Spleen (tissue), 11 donors: ENCODE measurements around the gene PPP5C. TPM values are rescaled to one million over a fixed set of nuclear protein-coding genes. Genes with fewer than 3 reads are reported as not detected.
"Not testable (repeated sequence)": the region's sequence is repeated elsewhere in the genome, so short reads cannot be mapped to it uniquely, and the experiment has no call there.

ENCODE experiments used
- DNase-seq: peaks from one replicate; pipeline ENCODE4 v3.0.0-alpha.2; 2020
- H3K27ac ChIP-seq, 8 donors: fragments of 200-600 bp; sonication (generic) in 7 of 8; 1 replicate in 4 of 8; 2 replicates in 4 of 8; pipeline versions ENCODE4 v1.5.0 to v1.8.0; 2016 to 2021; ENCODE audit warnings: inconsistent platforms in 4 of 8, mild to moderate bottlenecking in 4 of 8, moderate library complexity in 1 of 8
- H3K27me3 ChIP-seq, 7 donors: fragments of 200-600 bp; sonication (generic) in 6 of 7; replicated peaks in 1 of 7; 1 replicate in 4 of 7; 2 replicates in 3 of 7; pipeline versions ENCODE4 v1.5.0 to v1.8.0; 2016 to 2021; ENCODE audit warnings: inconsistent platforms in 3 of 7, mild to moderate bottlenecking in 1 of 7
- H3K36me3 ChIP-seq, 6 donors: fragments of 200-600 bp; sonication (generic) in 5 of 6; 1 replicate in 4 of 6; 2 replicates in 2 of 6; pipeline versions ENCODE4 v1.5.0 to v1.8.0; 2016 to 2021; ENCODE audit warnings: inconsistent platforms in 2 of 6
- H3K4me1 ChIP-seq, 6 donors: fragments of 200-600 bp; sonication (generic) in 5 of 6; 1 replicate in 3 of 6; 2 replicates in 3 of 6; pipeline versions ENCODE4 v1.5.0 to v1.8.0; 2016 to 2021; ENCODE audit warnings: inconsistent platforms in 3 of 6
- H3K4me3 ChIP-seq, 8 donors: fragments of 200-600 bp; sonication (generic) in 7 of 8; 1 replicate in 4 of 8; 2 replicates in 4 of 8; pipeline versions ENCODE4 v1.5.0 to v1.8.0; 2016 to 2021; ENCODE audit warnings: inconsistent platforms in 4 of 8, mild to moderate bottlenecking in 4 of 8, moderate library complexity in 2 of 8
- H3K9me3 ChIP-seq, 8 donors: fragments of 200-600 bp; sonication (generic) in 7 of 8; 1 replicate in 4 of 8; 2 replicates in 4 of 8; pipeline versions ENCODE4 v1.5.0 to v1.8.0; 2016 to 2021; ENCODE audit warnings: inconsistent platforms in 4 of 8
- POLR2A ChIP-seq, 3 donors: fragments of 450-650 bp; IDR thresholded peaks; one replicate each; pipeline ENCODE4 v1.5.1; 2017; ENCODE audit warnings: antibody characterized with exemption in 3 of 3, mild to moderate bottlenecking in 1 of 3
- POLR2AphosphoS5 ChIP-seq, 3 donors: sonication (generic); formaldehyde crosslinking; IDR thresholded peaks; one replicate each; pipeline ENCODE4 v1.5.1; 2017; ENCODE audit warnings: antibody characterized with exemption in 3 of 3
- WGBS, 5 donors: extraction: QIAGEN DNeasy Blood & Tissue Kit in 3 of 5; methylation state at CpG; one replicate each; pipeline versions ENCODE4 v1.1.5 to v1.1.7; 2013 to 2018; 5-methylcytosine and 5-hydroxymethylcytosine counted together
- intact Hi-C: fragments of 100-400 bp; cut with DNase I; formaldehyde crosslinking; loops from one replicate; pipeline ENCODE4 v1.15.0; 2023; ENCODE audit warnings: low total_unique reads
- polyA plus RNA-seq, 3 donors: library from polyadenylated mRNA; stranded (reverse); fragments of 200-250 nt; gene quantifications; one replicate each; pipeline ENCODE4 v1.2.1, GENCODE V29; 2013
- total RNA-seq, 7 donors: library from RNA; depleted of rRNA in 3 of 7; stranded (reverse); fragments of >200 nt in 3 of 7; fragmentation: NEBNext Ultra II Directional in 4 of 7; extraction: Animal tissue kit (Norgen Biotek cat#: 25700) in 4 of 7; gene quantifications; one replicate each; pipeline versions ENCODE4 v1.1.0 to v1.2.1, GENCODE V29; 2016 to 2021
- TF ChIP-seq, protein P1 (sequence below), 11 experiments: fragments of 200-600 bp in 7 of 11; fragments of 450-650 bp in 4 of 11; sonication (generic) in 4 of 11; IDR thresholded peaks in 8 of 11; conservative IDR thresholded peaks in 3 of 11; 1 replicate in 7 of 11; 2 replicates in 4 of 11; pipeline versions ENCODE4 v1.4.0 to v1.8.0; 2016 to 2021; ENCODE audit warnings: antibody characterized with exemption in 11 of 11, inconsistent platforms in 4 of 11, mild to moderate bottlenecking in 1 of 11
- donor health status: healthy with polysubstance abuse.
- donor health status: DM: no; HTN: no; CAD: no; lungs with moderate emphysema.
- donor health status: DM: no; HTN: no; CAD: no.
- donor health status: Bipolar disorder and iron deficiency.
- donor health status: healthy.
- donor health status: DM: no; HTN: no; CAD: no.
- donor health status: DM: yes; HTN: yes; CAD: no.

Gene PPP5C
- total and polyA plus RNA-seq, 10 donors, result 26.5 to 87.3 (median 68.6) TPM

DNA sequence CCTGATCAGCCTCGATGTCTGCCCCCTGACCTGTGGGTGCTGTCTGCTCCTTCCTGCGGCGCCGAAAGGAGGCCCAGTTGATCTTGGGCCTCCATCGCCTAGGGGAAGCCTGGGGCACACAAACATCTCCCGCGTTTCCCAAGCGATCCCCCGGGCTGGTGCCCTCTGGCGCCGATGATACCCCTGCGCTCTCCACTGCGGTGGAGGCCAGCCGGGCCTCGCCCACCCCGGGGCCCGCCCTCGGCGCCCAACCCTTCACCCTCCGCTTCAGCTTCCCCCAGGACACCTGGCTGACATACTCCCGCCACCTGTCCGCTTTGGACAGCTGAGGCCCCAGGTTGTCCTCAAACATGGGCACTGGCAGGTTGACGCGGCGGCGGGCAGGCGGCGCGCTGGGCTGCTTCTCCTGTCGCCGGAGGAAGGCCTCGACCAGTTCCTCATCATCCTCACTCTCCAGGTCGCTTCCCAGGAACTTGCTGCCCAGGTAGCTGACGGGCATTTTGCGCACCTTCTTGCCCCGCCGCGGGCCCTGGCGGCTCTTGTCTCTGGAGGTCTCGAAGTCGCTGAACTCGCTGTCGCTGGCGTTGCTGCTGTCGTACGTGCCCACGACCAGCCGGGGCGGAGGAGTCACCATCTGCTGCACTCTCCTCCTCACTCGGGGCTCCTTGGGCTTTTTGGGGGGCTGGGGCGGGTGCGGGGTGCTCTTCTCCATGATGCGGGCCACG lies 65.2 kb downstream of the PPP5C start:
- H3K9me3 ChIP-seq, result no peaks in the 10 kb centered on the region
- H3K27me3 ChIP-seq, result peaks cover 0 to 98% (median 42%) of the 10 kb centered on the region in 7 donors
- no peak overlapping the region for H3K27ac ChIP-seq
- intact Hi-C loops, result no loop called here
- H3K4me1 ChIP-seq, result peaks cover 3 to 51% (median 26%) of the 10 kb centered on the region in 6 donors
- no peaks in the 10 kb centered on the region for H3K36me3 ChIP-seq
- peak overlapping the region in 6 of 8 donors; percentile 15 to 61 (median 28) for H3K4me3 ChIP-seq
- no peak for DNase-seq
- TF ChIP-seq, protein P1, sequence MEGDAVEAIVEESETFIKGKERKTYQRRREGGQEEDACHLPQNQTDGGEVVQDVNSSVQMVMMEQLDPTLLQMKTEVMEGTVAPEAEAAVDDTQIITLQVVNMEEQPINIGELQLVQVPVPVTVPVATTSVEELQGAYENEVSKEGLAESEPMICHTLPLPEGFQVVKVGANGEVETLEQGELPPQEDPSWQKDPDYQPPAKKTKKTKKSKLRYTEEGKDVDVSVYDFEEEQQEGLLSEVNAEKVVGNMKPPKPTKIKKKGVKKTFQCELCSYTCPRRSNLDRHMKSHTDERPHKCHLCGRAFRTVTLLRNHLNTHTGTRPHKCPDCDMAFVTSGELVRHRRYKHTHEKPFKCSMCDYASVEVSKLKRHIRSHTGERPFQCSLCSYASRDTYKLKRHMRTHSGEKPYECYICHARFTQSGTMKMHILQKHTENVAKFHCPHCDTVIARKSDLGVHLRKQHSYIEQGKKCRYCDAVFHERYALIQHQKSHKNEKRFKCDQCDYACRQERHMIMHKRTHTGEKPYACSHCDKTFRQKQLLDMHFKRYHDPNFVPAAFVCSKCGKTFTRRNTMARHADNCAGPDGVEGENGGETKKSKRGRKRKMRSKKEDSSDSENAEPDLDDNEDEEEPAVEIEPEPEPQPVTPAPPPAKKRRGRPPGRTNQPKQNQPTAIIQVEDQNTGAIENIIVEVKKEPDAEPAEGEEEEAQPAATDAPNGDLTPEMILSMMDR (IDR thresholded peaks at IDR 0.05 in 8 of 11, conservative IDR thresholded peaks at IDR 0.05 in 3 of 11), result no peak
- TF ChIP-seq POLR2A (IDR thresholded peaks at IDR 0.05) (no peak), POLR2AphosphoS5 (IDR thresholded peaks at IDR 0.05) (no peak)
- WGBS, 5 donors, result 46 to 70% (median 57%) methylated on average over 33 to 54 of the region's 54 CpGs

DNA sequence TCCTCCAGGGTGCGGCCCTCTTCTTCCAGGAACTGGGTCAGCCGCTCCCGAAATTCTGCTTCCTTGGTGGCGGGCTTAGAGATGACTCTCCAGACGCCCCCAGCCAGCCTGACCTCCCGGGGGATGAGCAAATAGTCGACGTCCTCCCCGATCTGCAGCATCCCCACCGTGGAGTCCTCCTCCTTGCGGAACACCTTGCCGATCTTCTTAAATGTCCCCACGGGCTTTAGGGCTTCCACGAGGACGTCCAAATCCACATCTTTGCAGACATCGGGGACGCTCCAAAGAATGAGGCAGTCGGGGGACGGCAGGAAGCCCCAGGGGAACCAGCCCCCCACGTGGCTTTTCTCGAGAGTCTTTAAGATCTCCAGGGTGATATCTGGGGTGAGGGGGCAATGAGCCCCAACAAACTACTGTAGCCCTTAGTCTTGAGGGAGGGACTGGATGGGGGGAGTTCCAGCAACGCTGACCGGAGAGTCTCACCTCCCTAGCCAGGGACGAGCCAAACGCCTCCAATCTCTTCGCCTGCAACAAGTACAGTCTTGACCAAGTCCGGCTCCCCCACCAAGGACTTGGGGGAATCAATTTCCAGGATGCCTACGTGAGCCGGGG lies 65.9 kb downstream of the PPP5C start:
- Histone ChIP-seq H3K27me3 (peaks cover 0 to 97% (median 42%) of the 10 kb centered on the region in 7 donors), H3K9me3 (no peaks in the 10 kb centered on the region), H3K4me3 (peak overlapping the region in 7 of 8 donors; percentile 15 to 61 (median 28)), H3K36me3 (no peaks in the 10 kb centered on the region), H3K4me1 (peaks cover 3 to 53% (median 26%) of the 10 kb centered on the region in 6 donors), H3K27ac (peak overlapping the region in 5 of 8 donors; percentile 6 to 51 (median 43))
- DNase-seq, result no peak
- no peak for TF ChIP-seq POLR2A (IDR thresholded peaks at IDR 0.05)
- TF ChIP-seq, protein P1 (IDR thresholded peaks at IDR 0.05 in 8 of 11, conservative IDR thresholded peaks at IDR 0.05 in 3 of 11), result no peak
- TF ChIP-seq POLR2AphosphoS5 (IDR thresholded peaks at IDR 0.05), result no peak
- intact Hi-C loops, result no loop called here
- 8 to 32% (median 16%) methylated on average over 17 to 29 of the region's 29 CpGs for WGBS, 5 donors

DNA sequence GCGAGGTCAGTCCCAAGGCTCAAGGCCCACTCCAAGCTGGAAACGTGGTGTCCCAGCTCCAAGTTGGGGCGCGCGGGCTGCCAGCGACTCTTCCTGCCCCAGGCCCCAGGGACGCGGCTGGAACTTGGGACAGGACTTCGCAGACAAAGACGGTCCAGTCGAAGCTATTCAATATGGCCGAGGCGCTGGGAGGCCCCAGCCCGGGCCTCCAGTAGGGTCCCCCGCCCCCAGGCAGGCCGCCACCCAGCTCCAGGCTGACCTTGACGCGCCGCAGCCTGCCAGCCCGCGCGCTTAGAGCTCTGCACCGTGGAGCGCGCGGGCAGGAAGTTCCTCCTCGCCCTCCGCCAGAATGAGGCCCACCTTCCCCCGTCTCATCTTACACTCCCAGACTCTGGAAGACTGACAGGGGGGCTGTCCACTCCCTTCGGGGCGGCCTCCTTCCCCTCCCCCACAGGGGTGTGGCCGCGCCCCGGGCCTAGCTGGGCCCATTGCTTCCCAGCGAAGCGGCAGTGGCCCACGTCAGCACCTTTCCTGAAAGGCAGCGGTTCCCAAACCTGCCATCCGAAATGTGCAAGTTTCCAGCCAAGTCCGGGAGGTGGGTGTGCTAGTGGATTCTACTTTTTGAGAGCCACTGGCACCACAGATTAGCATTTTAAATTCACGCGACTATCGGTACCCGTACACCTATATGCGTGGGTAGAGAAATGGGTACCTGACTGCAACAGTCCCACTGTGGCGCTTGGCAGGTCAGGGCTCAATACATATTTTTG lies 66.6 kb downstream of the PPP5C start, which contains the start of gene CCDC8:
TSS of gene CCDC8 (minus strand) at position 303 of the 770 bp plus-strand sequence. CDS start 754 bp downstream, outside the sequence.
- DNase-seq, result no peak
- peak within 1 kb of the TSS; percentile 15 to 61 (median 28) for H3K4me3 ChIP-seq
- H3K27ac ChIP-seq, result peak within 1 kb of the TSS in 5 of 8 donors; percentile 6 to 51 (median 43)
- H3K36me3 ChIP-seq, result no peaks in the 10 kb centered on the region
- intact Hi-C loops, result no loop called here
- WGBS, 5 donors, result 16 to 35% (median 17%) methylated on average over 24 to 46 of the region's 46 CpGs
- H3K4me1 ChIP-seq, result peaks cover 3 to 50% (median 26%) of the 10 kb centered on the region in 6 donors
- peaks cover 0 to 90% (median 41%) of the 10 kb centered on the region in 7 donors for H3K27me3 ChIP-seq
- TF ChIP-seq, protein P1 (IDR thresholded peaks at IDR 0.05 in 8 of 11, conservative IDR thresholded peaks at IDR 0.05 in 3 of 11), result no peak
- peak; percentile 15 to 81 (median 81) for TF ChIP-seq POLR2AphosphoS5 (IDR thresholded peaks at IDR 0.05)
- TF ChIP-seq POLR2A (IDR thresholded peaks at IDR 0.05), result no peak
- H3K9me3 ChIP-seq, result no peaks in the 10 kb centered on the region

DNA sequence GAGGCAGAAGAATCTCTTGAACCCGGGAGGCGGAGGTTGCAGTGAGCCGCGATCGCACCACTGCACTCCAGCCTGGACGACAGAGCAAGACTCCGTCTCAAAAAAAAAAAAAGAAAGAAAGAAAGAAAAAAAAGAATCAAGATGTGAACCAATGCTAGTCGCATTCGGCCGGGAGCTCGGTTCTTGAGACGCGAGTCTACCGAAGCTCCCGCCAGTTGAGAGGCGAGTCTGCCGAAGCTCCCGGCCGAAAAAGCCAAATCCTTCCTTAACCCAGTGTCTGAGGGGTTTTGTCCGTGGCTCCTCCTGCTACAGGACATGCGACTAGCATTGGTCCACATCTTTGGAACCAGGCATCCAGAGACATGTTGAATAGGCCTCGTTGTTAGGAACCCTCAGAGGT lies 68.0 kb downstream of the PPP5C start:
- H3K9me3 ChIP-seq, H3K4me3 ChIP-seq, intact Hi-C loops, H3K27ac ChIP-seq, H3K36me3 ChIP-seq: not testable (repeated sequence)
- peaks cover 0 to 85% (median 37%) of the 10 kb centered on the region in 7 donors for H3K27me3 ChIP-seq
- 93 to 98% (median 96%) methylated on average over 22 of the region's 22 CpGs for WGBS, 5 donors
- peak; percentile 7 for DNase-seq
- H3K4me1 ChIP-seq, result peaks cover 3 to 46% (median 26%) of the 10 kb centered on the region in 6 donors
